HepG2 (cell line): ENCODE measurements around the gene PRKRIP1. TPM values are rescaled to one million over a fixed set of nuclear protein-coding genes. Genes with fewer than 3 reads are reported as not detected.
A peak's percentile ranks its signal among the peaks of the same experiment; 100 is the strongest.

ENCODE experiments used
- CCAR2 ChIP-seq: fragments of 200-400 bp; formaldehyde crosslinking; optimal IDR thresholded peaks from 2 replicates; pipeline ENCODE3; 2018; ENCODE audit warnings: low read depth, mild to moderate bottlenecking, low read length, moderate library complexity
- ELF4 ChIP-seq: sonication (generic); formaldehyde crosslinking; IDR thresholded peaks from 2 replicates; pipeline ENCODE4 v1.5.0; 2020; ENCODE audit warnings: missing genetic modification reagents, mild to moderate bottlenecking, moderate library complexity, borderline replicate concordance
- FOXA1 ChIP-seq, 2 experiments: fragments of 450-650 bp in 1 of 2; sonication (generic) in 1 of 2; formaldehyde crosslinking in 1 of 2; IDR thresholded peaks; 2 replicates each; pipeline versions ENCODE4 v1.4.0 to v1.6.1; 2016 to 2020; ENCODE audit warnings: missing genetic modification reagents in 1 of 2
- FOXK2 ChIP-seq: fragments of 450-650 bp; IDR thresholded peaks from 2 replicates; pipeline ENCODE4 v1.6.1; 2016
- JDP2 ChIP-seq: sonication (generic); formaldehyde crosslinking; IDR thresholded peaks from 2 replicates; pipeline ENCODE4 v1.8.1; 2022; ENCODE audit warnings: missing genetic modification reagents, borderline replicate concordance
- KDM6A ChIP-seq: IDR thresholded peaks from 2 replicates; pipeline ENCODE4 v1.6.1; 2016; ENCODE audit warnings: low read depth
- NFAT5 ChIP-seq: sonication (generic); formaldehyde crosslinking; IDR thresholded peaks from 2 replicates; pipeline ENCODE4 v1.4.0; 2020; ENCODE audit warnings: missing genetic modification reagents
- NFATC3 ChIP-seq: sonication (generic); formaldehyde crosslinking; IDR thresholded peaks from 2 replicates; pipeline ENCODE4 v1.5.1; 2020; ENCODE audit warnings: mild to moderate bottlenecking, missing genetic modification reagents
- REPIN1 ChIP-seq: sonication (generic); formaldehyde crosslinking; IDR thresholded peaks from 2 replicates; pipeline ENCODE4 v1.8.0; 2022; ENCODE audit warnings: missing genetic modification reagents, low read depth, mild to moderate bottlenecking, borderline replicate concordance
- RFXAP ChIP-seq: sonication (generic); formaldehyde crosslinking; IDR thresholded peaks from 2 replicates; pipeline ENCODE4 v1.4.0; 2020; ENCODE audit warnings: missing genetic modification reagents, borderline replicate concordance
- STAG1 ChIP-seq: sonication (generic); formaldehyde crosslinking; IDR thresholded peaks from 2 replicates; pipeline ENCODE4 v1.4.0; 2020; ENCODE audit warnings: missing genetic modification reagents
- TBL1XR1 ChIP-seq: fragments of 150-350 bp; IDR thresholded peaks from 2 replicates; pipeline ENCODE4 v1.6.1; 2014; ENCODE audit warnings: borderline replicate concordance, low read length; ENCODE audit not compliant: partially characterized antibody
- XBP1 ChIP-seq: sonication (generic); formaldehyde crosslinking; IDR thresholded peaks from 2 replicates; pipeline ENCODE4 v1.5.0; 2020; ENCODE audit warnings: missing genetic modification reagents
- YY1 ChIP-seq: IDR thresholded peaks from 2 replicates; pipeline ENCODE4 v1.6.1; 2011; ENCODE audit warnings: low read length, low read depth, moderate library complexity, mild to moderate bottlenecking; ENCODE audit not compliant: insufficient read depth, insufficient replicate concordance
- ZFAT ChIP-seq: sonication (generic); formaldehyde crosslinking; conservative IDR thresholded peaks from 2 replicates; pipeline ENCODE4 v1.8.1; 2023; ENCODE audit warnings: missing genetic modification reagents, inconsistent platforms
- ZNF205 ChIP-seq: IDR thresholded peaks from 2 replicates; pipeline ENCODE4 v1.6.1; 2018; ENCODE audit warnings: missing biosample characterization, missing genetic modification reagents
- ZNF33A ChIP-seq: sonication (generic); formaldehyde crosslinking; IDR thresholded peaks from 2 replicates; pipeline ENCODE4 v1.5.1; 2020; ENCODE audit warnings: missing genetic modification reagents, mild to moderate bottlenecking, moderate library complexity, borderline replicate concordance
- ZNF878 ChIP-seq: sonication (generic); formaldehyde crosslinking; IDR thresholded peaks from 2 replicates; pipeline ENCODE4 v1.8.1; 2023; ENCODE audit warnings: mild to moderate bottlenecking, missing genetic modification reagents, moderate library complexity
- ZNF883 ChIP-seq: sonication (generic); formaldehyde crosslinking; IDR thresholded peaks from 2 replicates; pipeline ENCODE4 v1.5.1; 2020; ENCODE audit warnings: mild to moderate bottlenecking, missing genetic modification reagents; ENCODE audit errors: not compliant biosample characterization
- polyA plus RNA-seq, 8 experiments: library from polyadenylated mRNA; depleted of rRNA in 3 of 8; stranded (reverse) in 7 of 8; unstranded in 1 of 8; fragments of >200 nt; fragmentation: Illumina TruSeq in 4 of 8; extraction: Trizol in 4 of 8; gene quantifications; 2 replicates each; pipeline versions ENCODE4 v1.2.1 to v1.2.3, GENCODE V29; 2011 to 2016; ENCODE audit warnings: low read depth in 4 of 8, missing spikeins in 1 of 8, mixed read lengths in 1 of 8; ENCODE audit not compliant: insufficient read depth in 1 of 8
- total RNA-seq, 5 experiments: library from RNA; depleted of rRNA; stranded (reverse); fragments of >200 nt; fragmentation: Illumina TruSeq; extraction: Trizol; gene quantifications; 2 replicates each; pipeline ENCODE4 v1.2.3, GENCODE V29; 2016; ENCODE audit warnings: low read depth in 1 of 5
- TF ChIP-seq, protein P1 (sequence below): IDR thresholded peaks from 2 replicates; pipeline ENCODE4 v1.6.1; 2016; ENCODE audit warnings: missing compliant biosample characterization, missing genetic modification reagents, borderline replicate concordance
- TF ChIP-seq, protein P2 (sequence below): sonication (generic); formaldehyde crosslinking; IDR thresholded peaks from 2 replicates; pipeline ENCODE4 v1.4.0; 2020; ENCODE audit warnings: missing genetic modification reagents
- TF ChIP-seq, protein P3 (sequence below): sonication (generic); formaldehyde crosslinking; IDR thresholded peaks from 2 replicates; pipeline ENCODE4 v1.4.0; 2020; ENCODE audit warnings: mild to moderate bottlenecking, missing genetic modification reagents

Gene PRKRIP1
- total and polyA plus RNA-seq, 2 of the 13 experiments (the other 11 are each of a cell fraction or from before 2014, with no cell fraction given), result 13.2 to 16.8 TPM

DNA sequence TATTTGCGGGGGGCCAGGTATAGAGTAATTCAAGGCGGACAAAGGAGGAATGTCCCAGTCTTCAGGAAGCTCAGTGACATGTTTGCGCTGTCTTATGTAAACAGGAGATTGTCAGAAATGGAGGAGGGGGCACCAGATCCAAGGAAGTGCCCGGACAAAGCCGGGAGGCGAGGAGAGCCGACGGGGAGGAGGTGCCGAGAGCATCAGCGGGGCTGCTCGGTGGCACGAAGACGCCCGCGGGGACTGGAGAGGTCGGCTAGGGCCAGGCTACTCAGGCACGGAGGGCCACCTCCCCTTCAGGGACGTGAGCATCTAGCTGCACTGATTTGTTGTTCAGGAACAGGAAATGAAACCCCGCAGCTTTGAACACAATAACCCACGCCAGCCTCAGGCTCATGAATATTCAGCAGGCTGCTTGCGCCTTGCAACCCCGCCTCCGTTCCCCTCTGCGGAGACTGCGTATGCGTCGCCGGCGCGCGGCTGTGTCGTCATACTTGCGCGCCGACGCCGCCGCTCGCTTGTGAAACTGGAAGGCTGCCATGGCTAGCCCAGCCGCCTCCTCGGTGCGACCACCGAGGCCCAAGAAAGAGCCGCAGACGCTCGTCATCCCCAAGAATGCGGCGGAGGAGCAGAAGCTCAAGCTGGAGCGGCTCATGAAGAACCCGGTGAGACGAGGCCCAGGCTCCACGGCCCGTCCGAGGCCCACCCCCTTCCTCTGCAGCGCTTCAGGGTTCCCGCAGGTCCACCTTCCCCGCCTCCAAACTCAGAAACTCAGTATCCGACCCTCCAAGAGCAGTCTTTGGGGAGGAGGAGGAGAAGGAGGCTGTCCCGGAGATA lies at the start of gene PRKRIP1 (continued):
- TF ChIP-seq FOXK2 (no peak), NFATC3 (CRISPR knock-in tag) (no peak), REPIN1 (CRISPR knock-in tag) (no peak), ZNF878 (0 out of 2 replicates have a peak, but pooled peaks have one; percentile 30), ZFAT (CRISPR knock-in tag) (no peak), YY1 (peak; percentile 79), CCAR2 (no peak), KDM6A (CRISPR knock-in tag) (no peak), RFXAP (CRISPR knock-in tag) (peak; percentile 18; the same call in 1 of the 2 replicates), NFAT5 (CRISPR knock-in tag) (no peak), ZNF883 (CRISPR knock-in tag) (no peak), ELF4 (no peak), FOXA1 (IDR thresholded peaks at IDR 0.05) (no peak), FOXA1 (CRISPR knock-in tag; IDR thresholded peaks at IDR 0.05) (peak; percentile 45), XBP1 (CRISPR knock-in tag) (no peak), ZNF33A (CRISPR knock-in tag) (no peak), ZNF205 (CRISPR knock-in tag) (no peak), STAG1 (CRISPR knock-in tag) (no peak), JDP2 (CRISPR knock-in tag) (no peak), TBL1XR1 (no peak)
- TF ChIP-seq, protein P1, sequence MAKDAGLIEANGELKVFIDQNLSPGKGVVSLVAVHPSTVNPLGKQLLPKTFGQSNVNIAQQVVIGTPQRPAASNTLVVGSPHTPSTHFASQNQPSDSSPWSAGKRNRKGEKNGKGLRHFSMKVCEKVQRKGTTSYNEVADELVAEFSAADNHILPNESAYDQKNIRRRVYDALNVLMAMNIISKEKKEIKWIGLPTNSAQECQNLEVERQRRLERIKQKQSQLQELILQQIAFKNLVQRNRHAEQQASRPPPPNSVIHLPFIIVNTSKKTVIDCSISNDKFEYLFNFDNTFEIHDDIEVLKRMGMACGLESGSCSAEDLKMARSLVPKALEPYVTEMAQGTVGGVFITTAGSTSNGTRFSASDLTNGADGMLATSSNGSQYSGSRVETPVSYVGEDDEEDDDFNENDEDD (CRISPR knock-in tag), result no peak
- TF ChIP-seq, protein P2, sequence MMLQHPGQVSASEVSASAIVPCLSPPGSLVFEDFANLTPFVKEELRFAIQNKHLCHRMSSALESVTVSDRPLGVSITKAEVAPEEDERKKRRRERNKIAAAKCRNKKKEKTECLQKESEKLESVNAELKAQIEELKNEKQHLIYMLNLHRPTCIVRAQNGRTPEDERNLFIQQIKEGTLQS (CRISPR knock-in tag), result no peak
- TF ChIP-seq, protein P3, sequence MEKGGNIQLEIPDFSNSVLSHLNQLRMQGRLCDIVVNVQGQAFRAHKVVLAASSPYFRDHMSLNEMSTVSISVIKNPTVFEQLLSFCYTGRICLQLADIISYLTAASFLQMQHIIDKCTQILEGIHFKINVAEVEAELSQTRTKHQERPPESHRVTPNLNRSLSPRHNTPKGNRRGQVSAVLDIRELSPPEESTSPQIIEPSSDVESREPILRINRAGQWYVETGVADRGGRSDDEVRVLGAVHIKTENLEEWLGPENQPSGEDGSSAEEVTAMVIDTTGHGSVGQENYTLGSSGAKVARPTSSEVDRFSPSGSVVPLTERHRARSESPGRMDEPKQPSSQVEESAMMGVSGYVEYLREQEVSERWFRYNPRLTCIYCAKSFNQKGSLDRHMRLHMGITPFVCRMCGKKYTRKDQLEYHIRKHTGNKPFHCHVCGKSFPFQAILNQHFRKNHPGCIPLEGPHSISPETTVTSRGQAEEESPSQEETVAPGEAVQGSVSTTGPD (CRISPR knock-in tag), result no peak
